GM13976 (cell line): ENCODE measurements around the gene AGL.
"Not testable (repeated sequence)": the region's sequence is repeated elsewhere in the genome, so short reads cannot be mapped to it uniquely, and the experiment has no call there.

Experiments
- DNase-seq: peaks from one replicate; pipeline ENCODE4 v3.0.0; 2012; ENCODE audit warnings: low spot score
- in situ Hi-C: fragments of 300-500 bp; cut with MboI; formaldehyde crosslinking; loops from one replicate; pipeline ENCODE4 v1.12.0; 2022; ENCODE audit warnings: low sequenced_read_pairs, mixed read lengths, inconsistent platforms; ENCODE audit not compliant: unreplicated experiment
- TF ChIP-seq, protein P1 (sequence below): IDR thresholded peaks from 2 replicates; pipeline ENCODE4 v1.5.1; 2012; ENCODE audit warnings: borderline replicate concordance, mild to moderate bottlenecking; ENCODE audit not compliant: insufficient read depth; ENCODE audit errors: extremely low read depth, missing control alignments, control extremely low read depth

AGL gene

DNA sequence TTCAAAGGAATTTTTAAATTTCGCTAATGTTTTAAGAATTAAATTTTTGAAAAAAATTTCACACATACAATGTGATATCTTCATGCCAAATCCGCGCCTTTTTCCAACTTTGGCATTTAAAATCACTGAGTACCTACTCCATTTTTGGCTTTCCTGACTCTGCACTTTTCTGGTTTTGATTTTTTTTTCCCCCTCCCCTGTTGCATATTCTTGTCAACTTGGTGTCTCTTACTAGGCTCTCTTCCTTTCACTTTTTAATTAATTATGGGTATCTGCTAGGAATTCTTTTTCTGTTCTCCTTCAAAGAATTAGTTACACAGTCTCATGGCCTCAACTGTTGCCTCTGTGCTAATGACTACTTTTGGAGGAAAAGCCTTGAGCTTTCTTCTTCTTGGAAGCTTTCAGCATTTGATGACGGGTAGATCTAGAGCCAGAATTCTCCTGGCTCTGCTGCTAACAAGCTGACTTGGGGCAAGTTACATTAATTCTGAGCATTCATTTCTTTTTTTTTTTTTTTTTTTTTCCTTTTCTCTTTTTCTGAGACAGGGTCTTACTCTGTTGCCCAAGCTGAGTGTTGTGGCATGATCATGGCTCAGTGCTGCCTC lies 1.8 kb downstream of the AGL start:
- in situ Hi-C loops = no loop called here
- TF ChIP-seq, protein P1, sequence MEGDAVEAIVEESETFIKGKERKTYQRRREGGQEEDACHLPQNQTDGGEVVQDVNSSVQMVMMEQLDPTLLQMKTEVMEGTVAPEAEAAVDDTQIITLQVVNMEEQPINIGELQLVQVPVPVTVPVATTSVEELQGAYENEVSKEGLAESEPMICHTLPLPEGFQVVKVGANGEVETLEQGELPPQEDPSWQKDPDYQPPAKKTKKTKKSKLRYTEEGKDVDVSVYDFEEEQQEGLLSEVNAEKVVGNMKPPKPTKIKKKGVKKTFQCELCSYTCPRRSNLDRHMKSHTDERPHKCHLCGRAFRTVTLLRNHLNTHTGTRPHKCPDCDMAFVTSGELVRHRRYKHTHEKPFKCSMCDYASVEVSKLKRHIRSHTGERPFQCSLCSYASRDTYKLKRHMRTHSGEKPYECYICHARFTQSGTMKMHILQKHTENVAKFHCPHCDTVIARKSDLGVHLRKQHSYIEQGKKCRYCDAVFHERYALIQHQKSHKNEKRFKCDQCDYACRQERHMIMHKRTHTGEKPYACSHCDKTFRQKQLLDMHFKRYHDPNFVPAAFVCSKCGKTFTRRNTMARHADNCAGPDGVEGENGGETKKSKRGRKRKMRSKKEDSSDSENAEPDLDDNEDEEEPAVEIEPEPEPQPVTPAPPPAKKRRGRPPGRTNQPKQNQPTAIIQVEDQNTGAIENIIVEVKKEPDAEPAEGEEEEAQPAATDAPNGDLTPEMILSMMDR = no peak
- DNase-seq = no peak

DNA sequence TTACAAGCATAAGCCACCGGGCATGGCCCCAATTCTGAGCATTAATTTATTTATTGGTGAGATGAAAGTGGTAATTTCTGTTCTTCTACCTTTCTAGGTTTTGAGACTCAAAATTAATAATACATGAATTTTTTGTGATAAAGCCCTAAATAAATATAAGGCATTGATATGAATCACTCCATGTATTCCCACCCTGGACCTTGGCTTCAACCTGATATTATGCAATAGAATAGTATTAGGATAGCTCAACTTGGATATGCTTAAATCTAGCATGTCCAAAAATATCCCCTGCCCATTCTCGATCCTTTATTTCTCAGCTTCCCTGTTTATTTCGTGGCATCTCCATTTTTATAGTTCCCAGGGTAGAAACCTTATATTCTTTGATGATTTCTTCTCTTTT lies 2.5 kb downstream of the AGL start:
- no peak for DNase-seq
- in situ Hi-C loops = no loop called here
- TF ChIP-seq, protein P1 = no peak

DNA sequence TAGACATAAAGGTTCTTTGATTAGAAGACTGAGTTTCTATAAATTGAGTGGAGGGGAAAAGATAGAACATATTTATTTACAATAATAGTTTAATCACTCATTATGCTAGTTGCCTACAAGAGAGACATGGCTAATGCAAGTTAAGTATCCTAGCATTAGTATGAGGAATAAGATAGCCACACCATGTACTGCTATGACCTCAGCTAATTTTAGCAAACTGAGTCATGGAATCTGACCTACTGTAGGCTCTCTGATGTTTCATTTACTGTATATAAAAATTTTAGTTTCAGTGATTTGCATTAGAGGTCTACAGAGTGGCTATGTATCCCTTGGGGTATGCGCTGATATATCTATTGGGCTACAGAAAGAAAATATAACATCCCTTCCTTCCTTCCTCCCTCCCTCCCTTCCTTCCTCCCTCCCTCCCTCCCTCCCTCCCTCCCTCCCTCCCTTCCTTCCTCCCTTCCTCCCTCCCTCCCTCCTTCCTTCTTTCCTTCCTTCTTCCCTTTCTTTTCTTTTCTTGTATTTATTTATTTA lies 5.8 kb downstream of the AGL start:
- in situ Hi-C loops = no loop called here
- TF ChIP-seq, protein P1 = no peak
- DNase-seq = no peak

DNA sequence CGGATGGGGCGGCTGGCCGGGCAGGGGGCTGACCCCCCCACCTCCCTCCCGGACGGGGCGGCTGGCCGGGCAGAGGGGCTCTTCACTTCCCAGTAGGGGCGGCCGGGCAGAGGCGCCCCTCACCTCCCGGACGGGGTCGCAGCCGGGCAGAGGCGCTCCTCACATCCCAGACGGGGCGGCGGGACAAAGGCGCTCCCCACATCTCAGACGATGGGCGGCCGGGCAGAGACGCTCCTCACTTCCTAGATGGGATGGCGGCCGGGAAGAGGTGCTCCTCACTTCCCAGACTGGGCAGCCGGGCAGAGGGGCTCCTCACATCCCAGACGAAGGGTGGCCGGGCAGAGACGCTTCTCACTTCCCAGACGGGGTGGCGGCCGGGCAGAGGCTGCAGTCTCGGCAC lies 6.9 kb downstream of the AGL start:
- in situ Hi-C loops = not testable (repeated sequence)

DNA sequence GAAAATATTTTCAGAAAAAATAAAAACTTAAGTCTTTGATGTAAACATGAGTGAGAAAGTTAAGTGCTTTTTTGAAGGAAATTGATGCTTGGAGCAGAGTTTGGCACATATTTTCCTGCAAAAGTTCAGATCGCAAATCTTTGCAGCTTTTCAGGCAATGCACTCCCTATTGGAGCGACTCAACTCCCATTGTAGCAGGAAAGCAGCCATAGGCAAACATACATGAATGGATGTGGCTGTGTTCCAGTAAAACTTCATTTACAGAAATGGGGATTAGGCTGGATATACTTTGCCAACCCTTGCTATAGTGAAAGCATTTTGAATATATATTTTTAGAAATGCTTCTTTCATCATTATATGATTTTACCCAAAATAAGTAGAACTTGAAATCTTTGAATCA lies 8.1 kb downstream of the AGL start:
- in situ Hi-C loops = no loop called here
- TF ChIP-seq, protein P1 = no peak

More for the DNA sequence above, 6.9 kb downstream of the AGL start:
- DNase-seq = not testable (repeated sequence)

DNA sequence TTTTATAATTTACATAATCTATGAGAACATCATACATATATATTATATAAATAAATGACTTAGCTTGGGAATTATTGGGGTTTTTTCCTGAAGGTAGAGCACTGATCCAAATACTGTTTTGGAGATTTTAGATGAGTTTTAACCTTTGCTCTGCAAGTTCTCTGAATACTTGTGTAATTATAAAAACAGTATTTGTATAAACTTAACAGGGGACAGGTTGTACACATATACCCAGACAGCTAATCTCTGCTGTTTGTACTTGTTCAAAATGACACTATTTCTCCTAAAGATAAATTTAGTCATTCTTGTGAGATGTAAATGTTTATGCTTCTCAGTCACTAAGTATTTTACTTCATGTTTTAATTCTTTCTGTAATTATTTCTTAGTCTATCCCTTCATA lies 8.7 kb downstream of the AGL start:
- DNase-seq = no peak
- TF ChIP-seq, protein P1 = no peak
- in situ Hi-C loops = no loop called here

More for the DNA sequence above, 8.1 kb downstream of the AGL start:
- no peak for DNase-seq

DNA sequence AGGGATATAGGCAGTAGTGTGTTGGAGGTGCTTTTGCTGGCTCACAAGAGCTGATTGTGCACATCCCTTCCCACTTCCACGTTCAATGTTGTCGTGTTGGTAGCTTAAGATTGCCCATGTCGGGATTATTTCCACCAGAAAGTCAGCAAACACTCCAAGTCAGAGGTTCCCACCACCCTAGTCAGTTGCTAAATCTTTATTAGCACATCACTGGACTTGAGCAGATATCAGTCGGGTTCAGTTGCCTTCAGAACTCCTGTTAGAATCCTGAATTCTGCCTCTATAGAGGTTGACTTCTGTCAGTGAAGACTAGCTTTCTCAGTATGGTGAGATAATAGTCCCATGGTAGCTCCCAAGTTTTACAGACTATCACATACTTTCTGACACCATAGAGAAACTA lies 10.5 kb downstream of the AGL start:
- TF ChIP-seq, protein P1 = no peak
- in situ Hi-C loops = no loop called here
- DNase-seq = no peak
